ENCODE measurements around the gene TRIM33.
A peak's percentile ranks its signal among the peaks of the same experiment; 100 is the strongest.
"Not testable (repeated sequence)": the region's sequence is repeated elsewhere in the genome, so short reads cannot be mapped to it uniquely, and the experiment has no call there.

The TRIM33 gene

GRCh38 chr1:114510274-114511031 lies 550 bp downstream of the TRIM33 start:
- DNase-seq: peak in 37 of 56 donors; percentile 8 to 68 (median 41)

- DNase-seq: no peak
These were observed 1.3 kb downstream of the TRIM33 start for GRCh38 chr1:114509596-114510273.

- DNase-seq: no peak
These were observed 2.6 kb downstream of the TRIM33 start for GRCh38 chr1:114508386-114508898.

GRCh38 chr1:114507513-114507912 lies 3.5 kb downstream of the TRIM33 start:
- no peak for DNase-seq

GRCh38 chr1:114505148-114505561 lies 5.8 kb downstream of the TRIM33 start:
- no peak for DNase-seq

- DNase-seq: no peak
These were observed 7.0 kb downstream of the TRIM33 start for GRCh38 chr1:114503916-114504422.

- no peak for DNase-seq
These were observed 8.9 kb downstream of the TRIM33 start for GRCh38 chr1:114502080-114502479.

GRCh38 chr1:114499478-114499877 lies 11.5 kb downstream of the TRIM33 start:
- DNase-seq: no peak

- DNase-seq: no peak
These were observed 14.9 kb downstream of the TRIM33 start for GRCh38 chr1:114496089-114496488.

- DNase-seq: no peak
These were observed 15.5 kb downstream of the TRIM33 start for GRCh38 chr1:114495486-114495885.

- no peak for DNase-seq
These were observed 18.0 kb downstream of the TRIM33 start for GRCh38 chr1:114492978-114493377.

- DNase-seq: no peak
These were observed 20.7 kb downstream of the TRIM33 start for GRCh38 chr1:114490274-114490693.

GRCh38 chr1:114488739-114489138 lies 22.3 kb downstream of the TRIM33 start:
- DNase-seq: no peak

- DNase-seq: no peak
These were observed 25.7 kb downstream of the TRIM33 start for GRCh38 chr1:114485286-114485685.

GRCh38 chr1:114482585-114482984 lies 28.4 kb downstream of the TRIM33 start:
- DNase-seq: no peak

- not testable (repeated sequence) for DNase-seq
These were observed 31.4 kb downstream of the TRIM33 start for GRCh38 chr1:114479636-114480035.

GRCh38 chr1:114479134-114479533 lies 31.9 kb downstream of the TRIM33 start:
- no peak for DNase-seq

GRCh38 chr1:114473796-114474195 lies 37.2 kb downstream of the TRIM33 start:
- no peak for DNase-seq

- DNase-seq: no peak
These were observed 38.6 kb downstream of the TRIM33 start for GRCh38 chr1:114472408-114472807.

- no peak for DNase-seq
These were observed 40.3 kb downstream of the TRIM33 start for GRCh38 chr1:114470681-114471080.

- DNase-seq: no peak
These were observed 42.1 kb downstream of the TRIM33 start for GRCh38 chr1:114468710-114469468.

- DNase-seq: no peak
These were observed 43.0 kb downstream of the TRIM33 start for GRCh38 chr1:114468047-114468446.
